Smooth muscle cell (in vitro differentiated cells): ENCODE measurements around the gene TRIM59. TPM values are rescaled to one million over a fixed set of nuclear protein-coding genes. Genes with fewer than 3 reads are reported as not detected.

Source experiments
- DNase-seq: peaks from one replicate; lab custom pipeline; 2025; ENCODE audit not compliant: unreplicated experiment; lab: John Stamatoyannopoulos, UW
- H2AFZ ChIP-seq: fragments of 200-600 bp; sonication (generic); 2 replicates; pipeline ENCODE4 v1.6.0; 2016; ENCODE audit warnings: antibody characterized with exemption, low read depth, mild to moderate bottlenecking
- H3F3A ChIP-seq: fragments of 200-600 bp; sonication (generic); 2 replicates; pipeline ENCODE4 v1.6.0; 2017; ENCODE audit warnings: antibody characterized with exemption, low read depth
- H3K27ac ChIP-seq: fragments of 200-600 bp; sonication (generic); 2 replicates; pipeline ENCODE4 v1.5.1; 2016; ENCODE audit warnings: low read depth, mild to moderate bottlenecking
- H3K27me3 ChIP-seq: fragments of 200-600 bp; sonication (generic); 2 replicates; pipeline ENCODE4 v1.6.1; 2016; ENCODE audit warnings: low read depth, mild to moderate bottlenecking
- H3K36me3 ChIP-seq: fragments of 200-600 bp; sonication (generic); 2 replicates; pipeline ENCODE4 v1.5.1; 2016; ENCODE audit warnings: low read depth
- H3K4me1 ChIP-seq: fragments of 200-600 bp; sonication (generic); 2 replicates; pipeline ENCODE4 v1.5.1; 2016; ENCODE audit warnings: low read depth
- H3K4me2 ChIP-seq: fragments of 200-600 bp; sonication (generic); 2 replicates; pipeline ENCODE4 v1.6.0; 2016; ENCODE audit warnings: mild to moderate bottlenecking
- H3K4me3 ChIP-seq: fragments of 200-600 bp; sonication (generic); 2 replicates; pipeline ENCODE4 v1.5.1; 2016; ENCODE audit warnings: mild to moderate bottlenecking
- H3K79me2 ChIP-seq: fragments of 200-600 bp; sonication (generic); 2 replicates; pipeline ENCODE4 v1.6.0; 2016; ENCODE audit warnings: low read depth, mild to moderate bottlenecking
- H3K9ac ChIP-seq: fragments of 200-600 bp; sonication (generic); 2 replicates; pipeline ENCODE4 v1.6.0; 2016; ENCODE audit warnings: low read depth
- H3K9me3 ChIP-seq: fragments of 200-600 bp; sonication (generic); replicated peaks from 2 replicates; pipeline ENCODE4 v1.5.1; 2016; ENCODE audit warnings: low read depth
- H4K20me1 ChIP-seq: fragments of 200-600 bp; sonication (generic); 2 replicates; pipeline ENCODE4 v1.6.0; 2016; ENCODE audit warnings: low read depth
- CTCF ChIP-seq: fragments of 200-600 bp; sonication (generic); IDR thresholded peaks from 2 replicates; pipeline ENCODE4 v1.5.1; 2017; ENCODE audit warnings: borderline replicate concordance, mild to moderate bottlenecking, antibody characterized with exemption; ENCODE audit not compliant: insufficient read depth, poor library complexity, severe bottlenecking
- WGBS: methylation state at CpG from one replicate; pipeline ENCODE4 v1.1.7; 2016; ENCODE audit warnings: low lambda C conversion rate; 5-methylcytosine and 5-hydroxymethylcytosine counted together
- polyA plus RNA-seq: library from polyadenylated mRNA; unstranded; fragments of >200 nt; fragmentation: Nextera tagmentation; extraction: Ambion mirVana; gene quantifications from 2 replicates; pipeline ENCODE4 v1.2.1, GENCODE V29; 2016
- total RNA-seq: library from RNA; depleted of rRNA; stranded (reverse); fragments of >200 nt; gene quantifications from 2 replicates; pipeline ENCODE4 v1.2.3, GENCODE V29; 2014

TRIM59 gene
- total and polyA plus RNA-seq, 2 experiments from 2014 or later: 8.9 to 19.0 TPM

DNA sequence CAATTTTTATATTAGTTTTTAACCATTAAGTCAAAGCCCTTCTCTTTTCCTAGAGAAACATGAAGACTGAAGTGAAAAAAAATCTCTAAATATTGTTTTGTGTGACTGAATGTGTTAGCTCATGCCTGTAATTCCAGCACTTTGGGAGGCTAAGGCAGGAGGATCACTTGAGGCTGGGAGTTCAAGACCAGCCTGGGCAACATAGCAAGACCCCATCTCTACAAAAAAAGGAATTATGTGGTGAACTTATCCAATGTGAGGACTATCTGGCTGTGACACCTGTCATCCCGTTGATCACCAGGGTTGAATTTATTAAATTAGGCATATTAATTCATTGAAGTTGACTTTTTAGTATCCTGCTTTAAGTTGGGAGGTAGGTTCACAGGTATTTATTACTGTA is 37.1 kb downstream of the TRIM59 start:
- Histone ChIP-seq H3F3A (no peaks in the 10 kb centered on the region), H4K20me1 (no peaks in the 10 kb centered on the region), H2AFZ (no peak overlapping the region), H3K9ac (no peak overlapping the region), H3K79me2 (peaks cover 56% of the 10 kb centered on the region), H3K4me3 (no peak overlapping the region), H3K27ac (no peak overlapping the region), H3K36me3 (peaks cover 12% of the 10 kb centered on the region), H3K4me2 (no peak overlapping the region), H3K9me3 (no peaks in the 10 kb centered on the region), H3K4me1 (no peaks in the 10 kb centered on the region), H3K27me3 (no peaks in the 10 kb centered on the region)
- no peak for DNase-seq
- TF ChIP-seq CTCF: no peak
- 96% methylated on average over 1 of the region's 1 CpG for WGBS

DNA sequence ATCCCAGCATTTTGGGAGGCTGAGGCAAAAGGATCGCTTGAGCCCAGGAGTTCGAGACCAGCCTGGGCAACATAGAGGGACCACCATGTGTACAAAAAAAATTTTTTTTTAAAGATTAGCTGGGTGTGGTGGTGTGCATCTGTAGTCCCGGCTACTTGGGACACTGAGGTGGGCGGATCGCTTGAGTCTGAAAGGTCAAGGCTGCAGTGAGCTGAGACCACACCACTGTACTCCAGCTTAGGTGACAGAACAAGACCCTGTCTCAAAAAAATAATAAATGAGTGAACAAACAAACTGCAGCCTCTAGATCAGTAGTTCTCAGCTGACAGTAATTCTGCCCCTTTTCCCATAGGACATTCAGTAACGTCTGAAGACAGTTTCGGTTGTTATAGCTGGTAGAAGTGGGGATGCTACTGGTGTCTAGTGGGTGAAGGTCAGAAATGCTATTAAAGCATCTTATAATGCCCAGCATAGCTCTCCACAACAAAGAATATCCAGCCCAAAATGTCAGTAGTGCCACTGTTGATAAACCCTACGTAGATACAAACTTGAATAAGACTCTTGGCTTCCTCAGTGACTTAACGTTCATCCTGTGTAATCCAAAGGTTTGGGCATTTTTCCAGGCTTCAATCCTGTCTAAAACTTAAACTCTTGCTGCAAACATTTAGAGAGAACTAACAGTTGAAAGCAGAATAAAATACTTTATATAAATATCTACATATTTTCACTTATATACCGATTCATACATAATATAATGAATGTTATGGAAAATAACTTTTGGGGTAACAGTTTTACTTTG is 39.6 kb downstream of the TRIM59 start:
- no peak overlapping the region for H3K4me2 ChIP-seq
- WGBS: 84% methylated on average over 10 of the region's 10 CpGs
- no peaks in the 10 kb centered on the region for H3F3A ChIP-seq
- no peaks in the 10 kb centered on the region for H4K20me1 ChIP-seq
- peaks cover 5% of the 10 kb centered on the region for H3K36me3 ChIP-seq
- no peaks in the 10 kb centered on the region for H3K9me3 ChIP-seq
- no peak for DNase-seq
- no peaks in the 10 kb centered on the region for H3K4me1 ChIP-seq
- H2AFZ ChIP-seq: no peak overlapping the region
- peaks cover 73% of the 10 kb centered on the region for H3K79me2 ChIP-seq
- H3K27ac ChIP-seq: no peak overlapping the region
- no peaks in the 10 kb centered on the region for H3K27me3 ChIP-seq
- no peak for TF ChIP-seq CTCF
- H3K4me3 ChIP-seq: no peak overlapping the region
- no peak overlapping the region for H3K9ac ChIP-seq

- DNase-seq: no peak
- Histone ChIP-seq H2AFZ (peak overlapping the region; percentile 80), H3K79me2 (peaks cover 91% of the 10 kb centered on the region), H3K9me3 (no peaks in the 10 kb centered on the region), H3K4me2 (peak overlapping the region; percentile 87), H3K27ac (peak overlapping the region; percentile 57), H3K9ac (peak overlapping the region; percentile 86), H3F3A (peaks cover 7% of the 10 kb centered on the region), H3K4me1 (peaks cover 31% of the 10 kb centered on the region), H3K4me3 (peak overlapping the region; percentile 78), H3K27me3 (no peaks in the 10 kb centered on the region), H3K36me3 (no peaks in the 10 kb centered on the region), H4K20me1 (peaks cover 29% of the 10 kb centered on the region)
- TF ChIP-seq CTCF: no peak
- WGBS: 50% methylated on average over 7 of the region's 7 CpGs
Observed at GRCh38 chr3:160403796-160404470, 45.7 kb downstream of the TRIM59 start.
